Measurements from ENCODE around the gene MAP3K20. TPM values are rescaled to one million over a fixed set of nuclear protein-coding genes. Genes with fewer than 3 reads are reported as not detected.

The MAP3K20 gene
- total and polyA plus RNA-seq, 2 experiments from 2014 or later = 7.6 to 9.6 TPM

GRCh38 chr2:173278794-173279526 lies 203.3 kb downstream of the MAP3K20 start:
- Histone ChIP-seq H3K9me2 (ENCODE audit: insufficient read depth) (no peaks in the 10 kb centered on the region), H3K79me2 (replicated peaks; ENCODE audit: insufficient read depth) (no peaks in the 10 kb centered on the region), H3K4me2 (no peak overlapping the region), H3K4me1 (ENCODE audit: insufficient read depth) (no peaks in the 10 kb centered on the region), H3K27me3 (ENCODE audit: insufficient read depth) (no peaks in the 10 kb centered on the region), H3K36me3 (ENCODE audit: insufficient read depth) (peaks cover 10% of the 10 kb centered on the region), H3K4me3 (no peak overlapping the region), H2AFZ (peak overlapping the region; percentile 57), H4K20me1 (replicated peaks; ENCODE audit: insufficient read depth) (no peaks in the 10 kb centered on the region), H3K27ac (ENCODE audit: low read depth) (no peak overlapping the region), H3F3A (replicated peaks; ENCODE audit: low read depth) (no peaks in the 10 kb centered on the region)
- H3K4me1 Mint-ChIP-seq = no peaks in the 10 kb centered on the region
- peaks cover 27% of the 10 kb centered on the region for H3K9me3 Mint-ChIP-seq
- no peak overlapping the region for H3K27ac Mint-ChIP-seq
- ATAC-seq = no peak
- no peak overlapping the region for H3K4me3 Mint-ChIP-seq
- no peak for DNase-seq (ENCODE audit: low spot score)
- peaks cover 14% of the 10 kb centered on the region for H3K36me3 Mint-ChIP-seq (ENCODE audit: low read depth)
- TF ChIP-seq POLR2AphosphoS5 (IDR thresholded peaks at IDR 0.05; ENCODE audit: low read depth) (no peak), STAT1 (IDR thresholded peaks at IDR 0.05; ENCODE audit: unreplicated experiment) (no peak), ZNF331 (CRISPR knock-in tag; IDR thresholded peaks at IDR 0.05; ENCODE audit: low read depth) (no peak), CTCF (conservative IDR thresholded peaks at IDR 0.05; ENCODE audit: low read depth in 2 of 2) (no peak), NANOG (IDR thresholded peaks at IDR 0.05; ENCODE audit: borderline replicate concordance) (no peak), CREB1 (CRISPR knock-in tag; IDR thresholded peaks at IDR 0.05; ENCODE audit: low read depth) (no peak), ZNF114 (CRISPR knock-in tag; IDR thresholded peaks at IDR 0.05) (no peak), EZH2phosphoT487 (IDR thresholded peaks at IDR 0.05; ENCODE audit: unreplicated experiment) (no peak), ETS1 (IDR thresholded peaks at IDR 0.05) (no peak), JUNB (IDR thresholded peaks at IDR 0.05; ENCODE audit: unreplicated experiment) (no peak), ZNF462 (CRISPR knock-in tag; IDR thresholded peaks at IDR 0.05) (no peak), EZH2 (IDR thresholded peaks at IDR 0.05; ENCODE audit: low read depth, unreplicated experiment) (no peak), REST (IDR thresholded peaks at IDR 0.05; ENCODE audit: unreplicated experiment) (no peak)
- peaks cover 3% of the 10 kb centered on the region for H3K27me3 Mint-ChIP-seq (ENCODE audit: insufficient read depth, low read depth, poor library complexity)
